GM18498 (cell line): ENCODE measurements around the gene SLC35E2B.

Experiments used
- ATAC-seq: cut with Tn5 transposase; IDR thresholded peaks from one replicate; pipeline ENCODE4 v1.9.1; 2021; ENCODE audit warnings: mild to moderate bottlenecking, moderate library complexity; ENCODE audit not compliant: unreplicated experiment

SLC35E2B gene

DNA sequence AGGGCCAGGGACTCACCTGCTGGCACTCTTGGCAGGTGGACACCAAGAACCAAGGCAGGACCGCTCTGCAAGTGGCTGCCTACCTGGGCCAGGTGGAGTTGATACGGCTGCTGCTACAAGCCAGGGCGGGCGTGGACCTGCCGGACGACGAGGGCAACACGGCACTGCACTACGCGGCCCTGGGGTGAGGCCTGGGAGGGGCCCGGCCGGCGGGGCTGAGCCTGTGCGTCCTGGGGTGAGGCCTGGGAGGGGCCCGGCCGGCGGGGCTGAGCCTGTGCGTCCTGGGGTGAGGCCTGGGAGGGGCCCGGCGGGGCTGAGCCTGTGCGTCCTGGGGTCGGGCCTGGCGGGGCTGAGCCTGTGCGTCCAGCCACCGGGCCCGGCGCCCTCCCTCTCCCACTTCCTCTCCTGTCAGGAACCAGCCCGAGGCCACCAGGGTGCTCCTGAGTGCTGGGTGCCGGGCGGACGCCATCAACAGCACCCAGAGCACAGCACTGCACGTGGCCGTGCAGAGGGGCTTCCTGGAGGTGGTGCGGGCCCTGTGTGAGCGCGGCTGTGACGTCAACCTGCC lies 65.2 kb downstream of the SLC35E2B start:
- ATAC-seq = no peak

DNA sequence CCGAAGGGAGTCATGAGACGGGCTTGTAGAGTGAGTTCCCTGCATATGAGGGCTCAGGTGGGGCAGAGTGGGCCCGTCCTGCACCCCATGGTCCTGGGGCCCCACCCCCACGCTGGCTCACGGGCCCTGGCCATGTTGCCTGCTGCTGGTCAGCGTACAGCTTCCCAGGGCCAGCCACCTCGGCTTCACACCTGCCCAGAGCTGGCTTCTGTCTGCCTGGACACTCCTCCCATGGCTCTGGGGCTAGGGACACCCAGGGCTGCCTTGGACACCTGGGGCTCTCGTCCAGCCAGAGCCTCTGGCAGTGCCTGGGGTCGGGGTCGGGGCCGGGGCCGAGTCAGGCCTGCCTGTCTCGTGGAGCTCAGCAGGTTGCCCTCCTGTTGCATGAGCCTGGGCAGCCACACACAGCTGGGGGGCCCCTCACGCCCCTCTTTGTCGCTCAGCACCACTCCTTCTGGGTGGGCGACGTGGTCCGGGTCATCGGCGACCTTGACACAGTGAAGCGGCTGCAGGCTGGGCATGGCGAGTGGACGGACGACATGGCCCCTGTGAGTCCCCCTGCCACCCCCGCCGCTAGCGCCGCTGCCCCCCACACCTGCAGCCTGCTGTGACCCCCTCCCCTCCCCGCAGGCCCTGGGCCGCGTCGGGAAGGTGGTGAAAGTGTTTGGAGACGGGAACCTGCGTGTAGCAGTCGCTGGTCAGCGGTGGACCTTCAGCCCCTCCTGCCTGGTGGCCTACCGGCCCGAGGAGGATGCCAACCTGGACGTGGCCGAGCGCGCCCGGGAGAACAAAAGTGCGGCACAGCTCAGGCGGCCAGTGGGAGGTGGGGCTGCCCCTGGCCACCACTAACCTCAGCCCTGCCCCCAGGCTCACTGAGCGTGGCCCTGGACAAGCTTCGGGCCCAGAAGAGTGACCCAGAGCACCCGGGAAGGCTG lies 66.1 kb downstream of the SLC35E2B start:
- ATAC-seq = no peak

DNA sequence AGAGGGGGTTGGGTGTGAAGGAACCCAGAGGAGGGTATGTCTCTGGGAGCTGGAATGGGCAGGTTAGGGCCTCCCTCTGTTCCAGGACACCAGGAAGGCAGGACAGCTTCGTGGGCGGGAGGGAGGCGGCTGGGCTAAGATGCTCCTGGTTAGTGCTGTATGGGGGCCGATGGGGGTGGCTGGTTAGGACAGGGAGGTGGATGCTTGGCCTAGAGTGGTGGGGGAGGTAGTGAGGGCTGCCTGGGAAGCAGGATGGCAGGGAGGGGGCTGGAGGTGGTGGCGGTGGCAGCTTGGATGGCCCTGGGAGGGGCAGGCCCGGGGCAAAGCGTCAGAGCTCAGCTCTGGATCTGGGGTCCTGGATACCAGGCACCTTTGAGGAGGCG lies 66.8 kb downstream of the SLC35E2B start:
- no peak for ATAC-seq

DNA sequence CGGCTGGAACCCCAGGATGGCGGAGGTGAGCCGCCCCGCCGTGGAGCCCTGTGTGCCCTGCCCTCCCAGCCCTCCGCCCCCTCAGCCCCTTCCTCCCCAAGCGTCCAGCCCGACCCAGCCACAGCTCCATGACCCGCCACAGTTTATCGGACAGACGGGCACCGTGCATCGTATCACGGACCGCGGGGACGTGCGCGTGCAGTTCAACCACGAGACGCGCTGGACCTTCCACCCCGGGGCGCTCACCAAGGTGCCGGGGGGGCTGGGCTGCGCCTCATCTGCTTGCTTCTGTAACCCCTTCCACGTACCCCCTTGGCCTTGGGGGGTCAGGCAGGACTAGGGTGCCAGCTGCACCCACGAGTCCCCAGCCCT lies 67.2 kb downstream of the SLC35E2B start:
- no peak for ATAC-seq

DNA sequence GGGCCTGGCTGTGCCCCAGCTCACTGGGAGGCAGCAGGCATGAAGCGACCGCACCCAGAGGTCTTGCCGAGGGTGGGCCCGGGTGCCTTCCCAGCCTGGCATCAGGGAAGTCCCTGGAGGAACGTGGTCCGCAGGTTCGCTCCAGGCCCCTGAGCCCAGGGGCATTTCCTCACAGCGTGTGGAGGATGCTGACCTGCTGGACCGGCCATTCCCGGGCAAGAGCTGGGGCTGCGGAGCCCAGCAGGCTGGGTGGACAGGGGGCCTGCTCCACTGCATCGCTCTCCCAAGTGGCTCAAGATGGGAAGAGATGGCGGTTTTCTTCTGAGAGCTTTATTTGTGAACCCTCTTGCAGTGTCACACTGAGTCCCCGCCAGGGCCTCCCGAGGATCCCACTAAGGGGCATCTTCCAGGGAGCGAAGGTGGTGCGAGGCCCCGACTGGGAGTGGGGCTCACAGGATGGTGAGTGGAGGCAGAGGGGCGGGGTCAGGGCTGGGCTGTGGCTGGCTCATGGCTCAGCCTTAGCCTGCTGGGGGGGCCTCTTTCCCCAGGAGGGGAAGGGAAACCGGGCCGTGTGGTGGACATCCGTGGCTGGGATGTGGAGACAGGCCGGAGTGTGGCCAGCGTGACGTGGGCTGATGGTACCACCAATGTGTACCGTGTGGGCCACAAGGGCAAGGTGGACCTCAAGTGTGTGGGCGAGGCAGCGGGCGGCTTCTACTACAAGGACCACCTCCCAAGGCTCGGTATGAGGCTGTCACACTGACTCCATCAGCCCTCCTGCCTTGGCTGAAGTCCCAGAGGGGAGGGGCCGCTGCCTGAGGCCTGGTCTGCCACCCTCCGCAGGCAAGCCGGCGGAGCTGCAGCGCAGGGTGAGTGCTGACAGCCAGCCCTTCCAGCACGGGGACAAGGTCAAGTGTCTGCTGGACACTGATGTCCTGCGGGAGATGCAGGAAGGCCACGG lies 67.9 kb downstream of the SLC35E2B start:
- ATAC-seq = no peak

DNA sequence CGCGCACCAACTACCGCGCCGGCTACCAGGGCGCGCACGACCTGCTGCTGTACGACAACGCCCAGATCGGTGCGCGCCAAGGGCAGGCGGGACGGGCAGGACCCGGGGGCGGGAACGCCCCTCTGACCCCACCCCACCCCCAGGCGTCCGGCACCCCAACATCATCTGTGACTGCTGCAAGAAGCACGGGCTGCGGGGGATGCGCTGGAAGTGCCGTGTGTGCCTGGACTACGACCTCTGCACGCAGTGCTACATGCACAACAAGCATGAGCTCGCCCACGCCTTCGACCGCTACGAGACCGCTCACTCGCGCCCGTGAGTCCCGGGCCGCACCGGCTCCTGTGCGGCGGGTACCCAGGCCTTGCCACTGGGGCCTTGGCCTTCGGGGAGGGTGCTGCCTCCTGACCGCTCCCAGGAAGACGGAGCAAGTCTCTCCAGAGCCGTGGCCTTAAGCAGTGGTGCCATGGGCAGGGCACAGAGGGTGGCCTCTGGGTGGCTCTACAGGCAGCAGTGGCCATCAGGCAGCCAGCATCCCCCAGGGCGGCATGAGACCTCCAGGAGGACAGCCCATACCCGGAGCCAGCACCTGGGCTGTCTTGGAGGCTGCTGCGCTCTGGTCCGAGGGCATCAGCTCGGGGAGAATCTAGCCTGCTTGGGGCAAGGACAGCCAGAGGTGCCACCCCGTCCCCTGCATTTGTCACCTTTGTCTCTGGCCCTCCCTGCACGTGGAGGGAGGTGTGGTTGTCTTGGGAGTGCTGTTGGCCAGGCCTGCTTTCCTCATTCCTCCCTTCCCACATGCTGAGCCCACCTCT lies 68.8 kb downstream of the SLC35E2B start:
- no peak for ATAC-seq

DNA sequence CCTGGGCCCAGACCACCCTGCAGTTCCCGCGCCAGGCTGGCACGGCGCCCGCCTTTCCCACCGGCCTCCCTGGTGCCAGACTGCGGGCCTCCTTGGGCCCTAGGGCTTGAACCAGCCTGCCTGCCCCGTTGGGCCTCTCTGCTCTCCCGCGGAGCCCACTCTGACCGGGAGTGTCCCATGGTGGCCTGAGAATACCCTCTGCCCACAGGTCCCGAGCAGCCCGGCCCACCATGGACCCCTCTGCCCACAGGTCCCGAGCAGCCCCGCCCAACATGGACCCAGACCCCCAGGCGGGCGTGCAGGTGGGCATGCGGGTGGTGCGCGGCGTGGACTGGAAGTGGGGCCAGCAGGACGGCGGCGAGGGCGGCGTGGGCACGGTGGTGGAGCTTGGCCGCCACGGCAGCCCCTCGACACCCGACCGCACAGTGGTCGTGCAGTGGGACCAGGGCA lies 69.4 kb downstream of the SLC35E2B start:
- no peak for ATAC-seq

DNA sequence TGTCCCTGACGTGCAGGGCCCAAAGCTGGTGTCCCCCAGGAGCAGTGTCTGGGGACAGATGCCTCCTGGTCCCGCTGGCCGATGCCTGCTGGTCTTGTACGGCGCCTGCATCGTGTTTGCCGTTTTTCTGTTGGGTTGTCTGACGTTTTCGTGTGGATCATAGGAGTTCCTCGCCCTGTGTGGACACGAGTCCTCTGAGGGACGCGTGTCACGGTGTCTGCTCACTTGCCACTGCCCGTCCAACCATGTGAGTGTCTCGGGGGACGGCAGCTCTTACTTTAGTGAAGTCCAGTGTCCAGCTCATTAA lies 69.9 kb downstream of the SLC35E2B start:
- ATAC-seq = no peak

DNA sequence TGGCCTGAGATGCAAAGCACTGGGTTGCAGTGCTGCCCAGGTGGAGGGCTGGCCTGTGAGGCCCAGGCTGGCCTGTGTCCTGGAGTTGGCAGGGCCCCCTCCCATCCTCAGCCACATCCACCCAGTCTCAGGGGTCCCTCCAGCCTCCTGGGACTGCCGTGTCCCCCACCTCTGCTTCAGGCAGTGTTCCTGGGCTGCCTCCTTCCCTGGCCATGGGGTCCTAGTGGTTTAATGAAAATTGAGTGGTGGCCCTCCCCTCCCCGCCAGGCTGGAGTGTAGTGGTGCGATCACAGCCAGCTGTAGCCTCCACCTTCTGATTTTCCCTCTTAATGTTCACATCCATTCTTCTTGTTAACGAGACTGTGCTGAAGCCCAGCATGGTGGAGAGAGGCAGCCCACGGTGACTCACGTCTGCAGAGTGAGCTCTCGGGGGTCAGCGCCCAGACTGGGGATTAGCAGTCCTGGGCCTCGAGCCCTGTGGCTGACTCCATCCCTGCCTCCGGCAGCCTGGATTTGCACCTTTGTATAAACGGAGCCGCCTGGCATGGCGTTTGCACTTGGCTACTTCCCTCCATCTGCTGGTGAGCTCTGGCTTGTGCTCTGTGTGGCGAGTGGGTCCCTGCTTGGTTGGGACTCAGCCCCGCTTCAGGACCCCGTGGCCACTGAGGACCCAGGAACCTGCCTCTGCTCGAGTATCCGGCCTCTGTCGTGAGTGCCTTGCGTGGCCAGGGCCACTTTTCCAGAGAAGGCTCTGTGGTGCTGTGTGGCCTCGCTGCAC lies 70.4 kb downstream of the SLC35E2B start:
- ATAC-seq = no peak

DNA sequence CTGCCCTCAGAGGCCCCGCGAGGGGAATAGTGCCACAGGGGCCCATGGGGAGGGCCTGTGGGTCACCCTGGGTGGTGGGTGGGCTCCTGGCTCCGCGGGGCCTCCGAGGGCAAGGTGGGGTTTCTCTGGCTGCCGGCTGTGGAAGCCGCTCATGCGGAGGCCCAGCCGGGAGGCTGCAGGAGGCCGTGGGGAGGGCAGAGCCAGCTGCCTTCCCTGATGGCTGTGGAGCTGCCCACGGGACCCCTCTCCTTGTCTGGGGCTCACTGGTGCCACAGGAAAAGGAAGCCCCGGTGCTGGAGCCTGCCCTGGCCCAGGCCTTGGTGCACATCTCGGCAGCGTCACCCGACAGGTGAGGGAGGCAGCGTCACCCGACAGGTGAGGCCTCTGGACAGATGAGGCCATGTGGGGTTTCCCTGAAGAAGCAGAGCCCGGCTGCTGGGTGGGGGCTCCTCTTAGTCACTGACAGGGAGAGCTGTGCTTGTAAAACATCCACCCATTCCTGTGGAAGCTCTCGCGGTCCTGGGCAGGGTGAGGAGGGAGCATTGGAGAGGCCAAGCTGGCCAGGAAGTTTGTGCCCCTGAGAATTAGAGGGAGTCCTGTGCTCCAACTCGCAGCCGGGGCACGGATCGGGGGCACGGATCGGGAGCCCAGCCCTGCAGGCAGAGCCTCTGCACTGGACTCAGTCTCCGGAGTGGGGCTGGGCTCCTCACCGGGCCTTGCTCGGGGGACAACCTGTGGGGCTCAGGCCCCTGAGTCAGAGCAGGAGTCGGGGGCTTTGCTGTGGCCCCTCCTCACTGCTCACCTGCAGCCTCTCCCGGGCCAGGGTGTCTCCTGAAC lies 71.2 kb downstream of the SLC35E2B start:
- ATAC-seq = no peak

DNA sequence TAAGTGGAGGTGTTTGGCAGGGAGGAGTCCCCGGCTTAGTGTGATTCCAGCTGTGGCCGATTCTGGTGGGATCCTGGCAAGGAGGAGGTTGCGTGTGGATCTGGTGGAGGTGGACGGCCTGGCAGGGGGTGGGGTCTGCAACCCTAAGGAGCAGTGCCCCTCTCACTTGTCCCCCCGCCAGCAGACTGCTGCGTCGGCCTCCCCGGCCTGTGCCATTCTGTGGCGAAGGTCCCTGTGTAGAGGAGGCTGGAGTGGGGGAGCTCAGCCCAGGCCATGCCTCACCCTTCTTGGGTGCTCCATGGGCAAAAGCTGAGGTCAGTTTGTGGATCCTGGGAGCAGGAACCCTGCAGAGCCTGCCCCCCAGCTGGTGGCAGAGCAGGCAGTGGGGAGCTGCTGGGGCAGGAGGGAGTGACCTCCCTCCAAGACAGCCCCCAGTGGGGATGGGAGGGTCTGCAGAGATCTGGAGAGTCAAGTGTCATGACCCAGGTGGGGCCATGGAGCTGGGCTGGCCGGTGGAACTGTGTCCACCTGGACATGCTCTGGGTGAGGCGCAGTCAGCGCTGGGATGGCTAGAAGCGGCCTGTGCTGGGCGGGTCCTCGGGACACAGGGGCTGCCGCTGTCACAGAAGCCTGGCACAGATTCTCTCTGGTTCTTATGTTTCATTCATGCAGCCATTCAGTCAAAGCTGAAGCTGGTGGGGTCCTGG lies 72.0 kb downstream of the SLC35E2B start:
- no peak for ATAC-seq

DNA sequence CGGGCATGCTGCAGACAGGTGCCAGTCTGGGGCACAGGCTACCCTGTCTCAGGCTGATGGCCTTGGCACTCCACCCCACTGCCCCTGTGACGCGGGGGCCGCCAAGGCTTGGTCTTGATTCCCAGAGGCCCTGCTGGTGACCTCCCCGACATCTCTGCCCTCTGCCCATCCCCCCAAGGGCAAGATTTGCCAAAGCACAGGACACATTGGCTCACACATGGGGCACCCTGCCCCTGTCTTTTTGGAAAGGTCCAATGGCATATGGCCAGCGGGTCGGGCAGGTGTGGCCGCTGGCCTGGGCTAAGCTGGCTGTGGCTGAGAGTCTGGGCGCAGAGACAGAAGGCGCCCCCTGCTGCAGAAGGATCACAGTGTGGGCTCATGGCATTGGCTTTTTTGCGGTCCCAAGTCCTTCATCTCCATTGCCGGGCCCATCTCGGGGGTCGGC lies 72.7 kb downstream of the SLC35E2B start:
- no peak for ATAC-seq

DNA sequence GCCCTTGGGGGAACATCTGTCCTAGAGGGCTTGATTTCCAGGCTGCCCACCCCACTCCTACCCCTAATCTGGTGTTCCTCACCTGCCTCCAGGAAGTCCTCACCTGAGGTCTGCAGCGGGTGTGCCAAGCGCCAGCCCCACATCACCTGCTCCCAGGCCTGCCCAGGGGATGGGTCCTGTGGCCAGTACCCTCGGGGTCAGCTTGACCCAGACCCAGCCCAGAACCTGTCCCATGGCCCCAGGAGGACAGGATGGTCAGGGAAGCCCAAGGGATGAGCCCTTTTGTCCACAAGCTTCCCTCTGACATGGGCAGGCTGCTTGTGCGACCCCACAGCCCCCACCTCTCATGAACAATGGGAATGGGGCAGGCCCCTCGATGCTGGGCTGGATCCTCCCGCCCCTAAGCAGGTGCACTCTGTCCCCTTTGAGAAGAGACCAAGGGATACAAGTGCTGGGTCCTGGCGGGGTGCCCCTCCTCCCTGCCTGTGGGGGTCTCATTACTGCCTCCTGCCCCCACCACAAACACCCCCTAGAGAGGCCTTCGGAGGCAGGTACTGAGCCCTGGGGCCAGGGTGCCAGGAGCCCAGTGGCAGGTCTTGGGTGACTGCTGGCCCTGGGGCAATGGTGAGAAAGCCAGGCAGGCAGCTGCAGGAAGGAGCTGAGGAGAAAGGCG lies 74.1 kb downstream of the SLC35E2B start:
- no peak for ATAC-seq

DNA sequence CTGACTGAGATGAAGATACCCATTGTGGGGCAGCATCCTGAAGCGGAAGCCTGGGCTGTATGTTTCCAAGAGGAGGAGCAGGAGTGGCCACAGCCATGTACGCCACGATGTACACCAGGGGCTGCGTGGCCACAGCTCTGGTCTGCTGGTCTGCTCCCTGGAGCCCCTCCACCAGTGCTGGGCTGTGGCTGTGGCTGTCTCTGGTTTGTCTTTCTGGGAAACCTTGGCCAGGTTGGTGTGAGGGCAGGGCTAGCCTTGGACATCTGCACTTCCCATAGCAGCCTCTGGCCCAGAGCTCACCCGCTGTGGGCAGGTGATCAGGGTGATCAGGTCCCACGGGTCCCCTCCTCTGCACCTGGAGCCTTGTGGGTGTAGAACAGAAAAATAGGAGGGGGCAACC lies 74.7 kb downstream of the SLC35E2B start:
- ATAC-seq = no peak

DNA sequence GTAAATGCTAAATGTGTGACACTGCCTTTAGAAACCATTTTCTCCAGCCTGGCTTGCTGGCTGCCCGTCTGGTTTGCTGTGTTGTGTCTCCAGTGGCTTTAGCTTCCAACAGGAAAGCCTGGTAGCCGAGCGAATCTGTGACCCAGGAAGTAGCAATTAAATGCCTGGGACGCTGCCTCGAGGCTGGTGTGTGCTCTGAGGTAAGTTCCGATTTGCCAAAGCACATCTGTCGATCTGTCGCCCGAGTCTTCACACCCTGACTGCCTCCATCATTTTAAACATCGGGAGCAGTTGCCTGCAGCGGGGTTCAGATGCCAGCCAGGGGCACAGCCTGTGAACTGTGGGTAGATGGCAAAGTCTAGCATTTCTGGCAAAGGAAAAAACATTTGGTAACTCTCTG lies 75.1 kb downstream of the SLC35E2B start:
- no peak for ATAC-seq

DNA sequence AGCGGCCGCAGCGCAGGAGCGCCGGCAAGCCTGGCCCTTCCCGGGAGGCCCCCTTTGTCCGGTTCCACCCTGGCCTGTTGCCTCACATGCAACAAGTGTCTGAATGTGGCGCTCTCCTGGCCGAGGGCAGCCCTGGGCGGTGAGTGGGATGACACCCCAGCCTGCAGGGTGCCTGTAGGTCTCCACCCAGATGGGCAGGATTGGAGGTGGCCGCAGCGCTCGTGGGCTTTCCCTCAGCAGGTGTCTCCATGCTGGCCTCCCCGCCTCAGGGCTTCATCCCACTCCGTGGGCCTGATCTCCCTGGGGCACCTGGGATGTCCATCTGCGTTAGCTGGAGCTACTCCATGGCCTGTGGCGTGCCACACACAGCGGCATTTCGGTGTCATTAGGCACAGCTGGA lies 75.8 kb downstream of the SLC35E2B start:
- no peak for ATAC-seq

DNA sequence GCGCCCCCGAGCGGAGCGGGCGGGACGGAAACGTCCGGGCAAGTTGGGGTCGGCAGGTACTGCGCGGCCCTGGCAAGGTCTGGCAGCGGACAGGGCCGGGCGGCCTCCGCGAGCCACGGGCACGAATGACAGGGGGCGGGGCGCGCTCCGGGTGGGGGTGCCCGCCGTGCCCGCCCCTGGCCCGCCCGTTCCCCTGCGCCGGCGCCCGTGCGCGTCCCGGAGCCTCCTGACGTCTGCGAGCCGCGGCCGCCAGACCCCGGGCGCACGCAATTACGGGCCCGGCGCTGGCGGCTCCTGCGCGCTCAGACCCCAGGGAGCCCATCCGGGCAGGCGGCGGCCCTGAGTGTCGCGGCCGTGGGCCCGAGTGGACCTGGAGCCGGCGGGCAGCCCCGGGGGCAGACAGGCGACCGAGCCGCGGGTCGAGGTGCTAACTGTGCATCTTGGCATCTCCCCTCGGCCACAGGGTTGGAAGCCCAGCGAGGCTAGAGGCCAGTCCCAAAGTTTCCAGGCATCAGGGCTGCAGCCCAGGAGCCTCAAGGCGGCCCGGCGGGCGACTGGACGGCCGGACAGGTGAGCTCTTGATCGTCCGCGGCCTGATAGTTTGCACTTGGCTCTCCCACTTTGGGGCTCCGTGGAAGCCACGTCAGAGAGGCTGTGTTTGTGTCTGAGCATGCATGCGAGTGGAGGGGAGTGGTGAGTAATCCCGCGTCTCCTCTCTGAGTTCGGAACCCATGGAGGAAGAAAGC lies 76.4 kb downstream of the SLC35E2B start:
- peak; percentile 18 for ATAC-seq
